Measurements from ENCODE around the gene AOAH. TPM values are rescaled to one million over a fixed set of nuclear protein-coding genes. Genes with fewer than 3 reads are reported as not detected.

AOAH gene
- total RNA-seq, 1 experiment from 2014 or later: 0.39 TPM

GRCh38 chr7:36614959-36615358, 109.3 kb downstream of the AOAH start:
- no peaks in the 10 kb centered on the region for H3K36me3 Mint-ChIP-seq (ENCODE audit: insufficient read depth in 1 of 3, low read depth in 3 of 3)
- no peak overlapping the region; the same call in 1 of the 2 replicates for H3K14ac ChIP-seq (ENCODE audit: insufficient read depth, low read length)
- no peak overlapping the region for H3K4me2 ChIP-seq (ENCODE audit: insufficient read depth, insufficient read length, low read length)
- no peak for DNase-seq
- H3K4me3 Mint-ChIP-seq: no peak overlapping the region
- H4K20me1 ChIP-seq (ENCODE audit: control insufficient read depth, insufficient read depth, insufficient read length): no peaks in the 10 kb centered on the region
- WGBS (ENCODE audit: extremely low coverage, insufficient read length, low lambda C conversion rate): no CpG with 5 or more reads among the region's 2 CpGs
- no peak overlapping the region for H3K9ac ChIP-seq (ENCODE audit: extremely low read depth, insufficient read length, low read length)
- no peaks in the 10 kb centered on the region for H3K27me3 Mint-ChIP-seq (ENCODE audit: low read depth)
- no peak overlapping the region for H2BK15ac ChIP-seq (ENCODE audit: low read depth, low read length)
- H3K27ac ChIP-seq (ENCODE audit: insufficient read length, low read depth, low read length): no peak overlapping the region
- no peak for TF ChIP-seq CTCF (conservative IDR thresholded peaks at IDR 0.05)
- peaks cover 28 to 30% of the 10 kb centered on the region in 2 experiments for H3K4me1 Mint-ChIP-seq
- no peak overlapping the region for H3K4ac ChIP-seq (ENCODE audit: low read depth, low read length)
- H4K91ac ChIP-seq (ENCODE audit: insufficient read length, low read depth, low read length): no peak overlapping the region
- no peak overlapping the region for H3K18ac ChIP-seq (ENCODE audit: insufficient read length, low read depth, low read length)
- H3K27ac Mint-ChIP-seq: no peak overlapping the region
- H3K9me3 Mint-ChIP-seq: no peaks in the 10 kb centered on the region
- no peak overlapping the region for H2AFZ ChIP-seq (ENCODE audit: low read length)
- H3K9me3 ChIP-seq (ENCODE audit: control insufficient read depth, low read depth, low read length): no peaks in the 10 kb centered on the region
- H4K8ac ChIP-seq (replicated peaks; ENCODE audit: insufficient read length, low read depth, low read length): no peak overlapping the region
- no peak overlapping the region for H3K56ac ChIP-seq (ENCODE audit: insufficient read length, low read depth, low read length)
- peaks cover 3% of the 10 kb centered on the region for H3K23me2 ChIP-seq (ENCODE audit: insufficient read length, low read depth, low read length, poor library complexity, severe bottlenecking)
- H2BK5ac ChIP-seq (ENCODE audit: insufficient read length, low read length): no peak overlapping the region
- no peak overlapping the region for H2BK120ac ChIP-seq (ENCODE audit: low read depth, low read length, poor library complexity, severe bottlenecking)
- H3T11ph ChIP-seq (ENCODE audit: low read length): no peak overlapping the region
- no peaks in the 10 kb centered on the region for H3K79me1 ChIP-seq (ENCODE audit: insufficient read depth, low read depth, low read length, poor library complexity, severe bottlenecking)
- H2BK20ac ChIP-seq (ENCODE audit: low read depth, low read length, poor library complexity, severe bottlenecking): no peak overlapping the region
- H4K5ac ChIP-seq (ENCODE audit: insufficient read length, low read depth, low read length): no peak overlapping the region
- no peaks in the 10 kb centered on the region for H3K79me2 ChIP-seq (ENCODE audit: insufficient read depth, low read length)
- H2AK5ac ChIP-seq (ENCODE audit: insufficient read length, low read length): no peak overlapping the region
- no peaks in the 10 kb centered on the region for H3K27me3 ChIP-seq (ENCODE audit: insufficient read depth, low read length)
- H2BK12ac ChIP-seq (ENCODE audit: insufficient read length, low read depth, low read length): no peak overlapping the region
- peaks cover 4% of the 10 kb centered on the region; the same call in 1 of the 2 replicates for H3K4me1 ChIP-seq (ENCODE audit: insufficient read depth, low read length)
- H3K23ac ChIP-seq (ENCODE audit: insufficient read length, low read depth, low read length): no peak overlapping the region

Measured in H9 (cell line).